ENCODE data around the gene ZC3H7A.

DNA sequence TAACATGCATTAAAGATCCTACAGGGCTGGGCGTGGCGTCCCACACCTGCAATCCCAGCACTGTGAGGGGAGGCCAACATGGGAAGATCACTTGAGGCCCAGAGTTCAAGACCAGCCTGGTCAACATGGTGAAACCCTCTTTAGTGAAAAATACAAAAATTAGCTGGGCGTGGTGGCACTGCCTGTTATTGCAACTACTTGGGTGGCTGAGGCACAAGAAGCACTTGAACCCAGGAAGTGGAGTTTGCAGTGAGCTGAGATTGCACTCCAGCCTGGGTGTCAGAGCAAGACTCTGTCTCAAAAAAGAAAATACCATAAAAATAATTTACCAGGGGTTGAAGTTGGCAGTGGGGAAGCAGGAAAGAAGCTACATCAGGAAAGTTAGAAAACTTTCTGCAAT lies 67.3 kb downstream of the ZC3H7A start:
- TF ChIP-seq, protein P1, sequence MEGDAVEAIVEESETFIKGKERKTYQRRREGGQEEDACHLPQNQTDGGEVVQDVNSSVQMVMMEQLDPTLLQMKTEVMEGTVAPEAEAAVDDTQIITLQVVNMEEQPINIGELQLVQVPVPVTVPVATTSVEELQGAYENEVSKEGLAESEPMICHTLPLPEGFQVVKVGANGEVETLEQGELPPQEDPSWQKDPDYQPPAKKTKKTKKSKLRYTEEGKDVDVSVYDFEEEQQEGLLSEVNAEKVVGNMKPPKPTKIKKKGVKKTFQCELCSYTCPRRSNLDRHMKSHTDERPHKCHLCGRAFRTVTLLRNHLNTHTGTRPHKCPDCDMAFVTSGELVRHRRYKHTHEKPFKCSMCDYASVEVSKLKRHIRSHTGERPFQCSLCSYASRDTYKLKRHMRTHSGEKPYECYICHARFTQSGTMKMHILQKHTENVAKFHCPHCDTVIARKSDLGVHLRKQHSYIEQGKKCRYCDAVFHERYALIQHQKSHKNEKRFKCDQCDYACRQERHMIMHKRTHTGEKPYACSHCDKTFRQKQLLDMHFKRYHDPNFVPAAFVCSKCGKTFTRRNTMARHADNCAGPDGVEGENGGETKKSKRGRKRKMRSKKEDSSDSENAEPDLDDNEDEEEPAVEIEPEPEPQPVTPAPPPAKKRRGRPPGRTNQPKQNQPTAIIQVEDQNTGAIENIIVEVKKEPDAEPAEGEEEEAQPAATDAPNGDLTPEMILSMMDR (conservative IDR thresholded peaks at IDR 0.05), result no peak
- TF ChIP-seq EZH2 (IDR thresholded peaks at IDR 0.05; ENCODE audit: low read depth), result no peak
